Measurements from ENCODE around the gene ATXN1.

DNA sequence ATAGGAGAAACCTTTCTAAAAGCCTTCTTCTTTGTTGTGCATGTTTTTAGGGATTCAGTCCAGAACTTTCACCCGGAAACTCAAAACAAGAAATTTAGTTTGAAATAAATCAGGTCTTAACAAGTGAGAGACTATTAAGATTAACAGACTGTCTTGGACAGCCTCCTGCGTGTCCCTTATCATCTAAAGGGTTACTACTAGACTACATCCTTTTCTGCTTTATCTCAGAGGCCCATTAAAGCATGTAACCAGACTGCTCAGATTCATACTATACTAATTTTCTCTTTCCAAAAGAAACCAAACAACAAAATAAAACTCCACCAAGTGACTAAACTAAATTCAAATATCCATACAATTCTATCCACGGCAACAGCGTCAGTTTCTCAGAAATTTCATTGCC is 349.1 kb downstream of the ATXN1 start:
- TF ChIP-seq CTCF (conservative IDR thresholded peaks at IDR 0.05; ENCODE audit: low read length) (no peak), EZH2phosphoT487 (IDR thresholded peaks at IDR 0.05; ENCODE audit: borderline replicate concordance) (no peak)

Data from Loucy (cell line).